NCI-H1092 treated with DMSO at 0.1 percent for 48 hours (cell line): ENCODE measurements around the gene LTV1.
"Not testable (repeated sequence)": the region's sequence is repeated elsewhere in the genome, so short reads cannot be mapped to it uniquely, and the experiment has no call there.

ENCODE experiments used
- DNase-seq: peaks from one replicate; lab custom pipeline; 2025; lab: John Stamatoyannopoulos, UW

LTV1 gene

GRCh38 chr6:143842461-143842901 lies 657 bp upstream of the LTV1 start:
- DNase-seq: no peak

GRCh38 chr6:143843677-143843999 lies 500 bp downstream of the LTV1 start:
- no peak for DNase-seq

- DNase-seq: no peak
These were observed 868 bp downstream of the LTV1 start for GRCh38 chr6:143844006-143844405.

- DNase-seq: no peak
These were observed 1.9 kb downstream of the LTV1 start for GRCh38 chr6:143845033-143845432.

- DNase-seq: not testable (repeated sequence)
These were observed 8.6 kb downstream of the LTV1 start for GRCh38 chr6:143851706-143852105.

- not testable (repeated sequence) for DNase-seq
These were observed 11.9 kb downstream of the LTV1 start for GRCh38 chr6:143855057-143855456.

- not testable (repeated sequence) for DNase-seq
These were observed 13.6 kb downstream of the LTV1 start for GRCh38 chr6:143856762-143857161.

- DNase-seq: no peak
These were observed 14.5 kb downstream of the LTV1 start for GRCh38 chr6:143857651-143858050.

GRCh38 chr6:143859891-143860660 lies 16.9 kb downstream of the LTV1 start:
- DNase-seq: no peak

GRCh38 chr6:143863771-143864170 lies 20.6 kb downstream of the LTV1 start:
- DNase-seq: no peak

GRCh38 chr6:143864234-143864633 lies 21.1 kb downstream of the LTV1 start, which contains the start of gene ZC2HC1B:
Gene ZC2HC1B (plus strand): TSS chr6:143864474. CDS start chr6:143864540, 66 bp downstream.
- no peak for DNase-seq

- no peak for DNase-seq
These were observed 24.1 kb downstream of the LTV1 start for GRCh38 chr6:143867236-143867635.

- DNase-seq: not testable (repeated sequence)
These were observed 25.7 kb downstream of the LTV1 start for GRCh38 chr6:143868808-143869207.

GRCh38 chr6:143871202-143871730 lies 28.1 kb downstream of the LTV1 start:
- DNase-seq: not testable (repeated sequence)

- DNase-seq: no peak
These were observed 29.1 kb downstream of the LTV1 start for GRCh38 chr6:143872201-143872600.

GRCh38 chr6:143873600-143873999 lies 30.5 kb downstream of the LTV1 start:
- DNase-seq: not testable (repeated sequence)

- DNase-seq: not testable (repeated sequence)
These were observed 31.4 kb downstream of the LTV1 start for GRCh38 chr6:143874503-143874902.

- no peak for DNase-seq
These were observed 34.6 kb downstream of the LTV1 start for GRCh38 chr6:143877584-143878271.

- no peak for DNase-seq
These were observed 35.2 kb downstream of the LTV1 start for GRCh38 chr6:143878272-143878760.

GRCh38 chr6:143880412-143880811 lies 37.3 kb downstream of the LTV1 start:
- DNase-seq: no peak

GRCh38 chr6:143882401-143882930 lies 39.3 kb downstream of the LTV1 start:
- no peak for DNase-seq

GRCh38 chr6:143884216-143884900 lies 41.2 kb downstream of the LTV1 start:
- no peak for DNase-seq
